Chondrocyte (in vitro differentiated cells): Measurements from ENCODE around the gene EED. TPM values are rescaled to one million over a fixed set of nuclear protein-coding genes. Genes with fewer than 3 reads are reported as not detected.

Source experiments
- DNase-seq: peaks from one replicate; pipeline ENCODE4 v3.0.0; 2021; ENCODE audit warnings: mixed read lengths, low spot score
- H3K27ac Mint-ChIP-seq: one replicate; pipeline ENCODE4 v1.8.0; 2021; ENCODE audit warnings: mild to moderate bottlenecking, moderate library complexity, mixed read lengths; ENCODE audit not compliant: unreplicated experiment
- H3K27me3 Mint-ChIP-seq: 2 replicates; pipeline ENCODE4 v1.8.0; 2021; ENCODE audit warnings: low read depth, mixed read lengths
- H3K36me3 Mint-ChIP-seq: 2 replicates; pipeline ENCODE4 v1.8.0; 2021; ENCODE audit warnings: low read depth, mixed read lengths
- H3K4me1 Mint-ChIP-seq: 2 replicates; pipeline ENCODE4 v1.8.0; 2021; ENCODE audit warnings: low read depth, mild to moderate bottlenecking, mixed read lengths
- H3K4me3 Mint-ChIP-seq: one replicate; pipeline ENCODE4 v1.8.0; 2021; ENCODE audit warnings: mild to moderate bottlenecking, moderate library complexity, mixed read lengths; ENCODE audit not compliant: unreplicated experiment
- H3K9me3 Mint-ChIP-seq: 2 replicates; pipeline ENCODE4 v1.8.0; 2021; ENCODE audit warnings: low read depth, mixed read lengths
- CTCF ChIP-seq: fragments of 200-600 bp; sonication (generic); IDR thresholded peaks from 2 replicates; pipeline ENCODE4 v1.5.0; 2021; ENCODE audit warnings: antibody characterized with exemption, mild to moderate bottlenecking, moderate library complexity
- total RNA-seq: library from RNA; stranded (reverse); gene quantifications from 3 replicates; pipeline ENCODE4 v1.2.1, GENCODE V29; 2021

The EED gene
- total RNA-seq, 1 donor from 2014 or later = 13.8 TPM

- TF ChIP-seq CTCF = no peak
- Mint-ChIP-seq H3K4me1 (no peaks in the 10 kb centered on the region), H3K36me3 (peaks cover 24% of the 10 kb centered on the region), H3K4me3 (no peak overlapping the region), H3K27ac (no peak overlapping the region), H3K27me3 (no peaks in the 10 kb centered on the region), H3K9me3 (peaks cover 6% of the 10 kb centered on the region)
- no peak for DNase-seq
Observed at GRCh38 chr11:86314636-86315035, 70.1 kb downstream of the EED start.

Other genes starting within 250 kb of the EED start
- 319 to 358 TPM (median 328 TPM) in 3 replicates for gene PICALM, start 175.7 kb upstream of the EED start, total RNA-seq
- 32.1 to 39.4 TPM (median 34.5 TPM) in 3 replicates for gene HIKESHI, start 57.5 kb downstream of the EED start, total RNA-seq
- 1.7 to 9.6 TPM (median 8.5 TPM) in 3 replicates for gene CCDC81, start 130.1 kb downstream of the EED start, total RNA-seq